NCI-H2107 treated with DMSO at 0.1 percent for 48 hours (cell line): Measurements from ENCODE around the gene ST8SIA2.
"Not testable (repeated sequence)": the region's sequence is repeated elsewhere in the genome, so short reads cannot be mapped to it uniquely, and the experiment has no call there.

Source experiments
- DNase-seq: peaks from one replicate; lab custom pipeline; 2025; ENCODE audit not compliant: unreplicated experiment; lab: John Stamatoyannopoulos, UW

The ST8SIA2 gene

DNA sequence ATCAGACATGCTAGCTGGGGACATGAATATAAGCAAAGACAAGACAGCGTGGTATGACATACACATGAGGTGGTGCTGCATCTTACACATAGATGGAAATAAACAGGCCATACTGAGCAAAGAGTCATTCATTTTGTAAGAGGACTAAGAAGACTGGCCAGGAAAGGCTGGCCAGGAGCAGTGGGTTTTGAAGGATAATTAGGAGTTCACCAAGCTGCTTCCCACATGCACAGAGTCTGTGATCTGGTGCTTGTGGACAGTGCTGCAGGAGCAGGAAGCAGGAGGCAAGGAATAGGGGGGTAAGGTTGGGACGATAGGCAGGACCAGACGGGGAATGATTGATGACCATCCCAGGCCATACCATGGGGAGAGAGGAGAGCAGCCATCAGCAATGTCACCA is 41.5 kb downstream of the ST8SIA2 start:
- no peak for DNase-seq

DNA sequence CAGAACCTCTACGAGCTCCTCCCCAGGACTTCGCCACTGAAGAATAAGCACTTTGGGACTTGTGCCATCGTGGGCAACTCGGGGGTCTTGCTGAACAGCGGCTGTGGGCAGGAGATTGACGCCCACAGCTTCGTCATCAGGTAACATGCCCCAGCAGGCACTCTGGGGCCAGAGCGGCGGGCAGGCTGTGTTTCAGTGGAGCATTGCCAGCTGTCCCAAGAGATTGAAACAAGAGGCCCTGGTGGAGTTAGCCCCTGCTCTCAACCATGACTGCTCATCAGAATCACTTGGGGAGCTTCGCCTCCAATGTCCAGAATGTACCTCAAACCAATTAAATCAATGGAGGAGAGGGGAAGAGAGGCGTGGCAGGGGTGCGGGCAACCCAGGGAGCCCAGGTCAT is 44.8 kb downstream of the ST8SIA2 start:
- no peak for DNase-seq

GRCh38 chr15:92443381-92443780 is 49.7 kb downstream of the ST8SIA2 start:
- no peak for DNase-seq

GRCh38 chr15:92444631-92445030 is 51.0 kb downstream of the ST8SIA2 start:
- DNase-seq = no peak

GRCh38 chr15:92448370-92448769 is 54.7 kb downstream of the ST8SIA2 start:
- DNase-seq = no peak

GRCh38 chr15:92449476-92449875 is 55.8 kb downstream of the ST8SIA2 start:
- DNase-seq = no peak

DNA sequence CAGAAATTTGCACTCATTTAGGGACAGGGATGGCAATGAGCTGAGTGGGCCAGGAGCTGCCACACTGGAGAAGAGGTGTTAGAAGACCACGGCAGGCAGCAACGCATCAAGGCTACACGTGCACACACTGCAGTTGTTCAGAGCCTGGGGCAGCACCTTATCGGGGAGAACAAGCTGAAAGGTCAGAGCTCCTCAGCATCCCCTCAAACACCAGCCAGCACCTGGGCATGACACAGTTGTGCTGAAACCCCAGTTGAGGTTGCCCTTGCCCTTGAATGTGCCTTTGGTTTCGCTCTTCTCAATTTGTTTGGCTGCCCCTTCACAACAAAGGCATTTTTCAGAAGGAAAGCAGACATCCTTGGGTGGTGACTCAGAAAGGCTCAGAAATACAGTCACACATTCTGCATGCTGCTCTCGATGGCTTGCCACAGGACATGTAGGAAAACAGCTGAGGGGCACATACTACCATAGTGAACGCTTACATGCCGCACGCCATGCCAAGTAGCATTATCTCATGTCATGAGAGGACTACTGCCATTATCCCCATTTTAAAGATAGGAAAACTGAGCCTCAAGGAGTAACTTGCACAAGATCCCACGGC is 57.6 kb downstream of the ST8SIA2 start:
- DNase-seq = no peak

DNA sequence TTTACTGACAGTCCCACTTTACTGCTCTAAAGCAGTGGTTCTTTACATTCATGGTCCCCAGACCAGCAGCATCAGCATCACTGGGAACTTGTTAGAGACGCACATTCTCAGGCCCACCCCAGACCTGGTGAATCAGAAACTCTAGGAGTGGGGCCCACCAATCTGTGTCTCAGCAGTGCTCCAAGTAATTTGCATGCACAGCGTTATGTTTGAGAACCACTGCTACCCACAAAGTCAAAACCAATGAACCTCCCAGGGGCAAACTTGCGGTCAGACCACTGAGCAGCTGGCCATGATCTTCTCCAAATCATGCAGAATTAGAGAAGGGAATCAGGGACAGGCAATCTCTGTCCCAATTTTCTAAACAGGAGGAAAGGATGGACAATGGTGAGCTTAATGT is 58.5 kb downstream of the ST8SIA2 start:
- no peak for DNase-seq

- DNase-seq = no peak
These were observed 59.9 kb downstream of the ST8SIA2 start for GRCh38 chr15:92453607-92454006.

DNA sequence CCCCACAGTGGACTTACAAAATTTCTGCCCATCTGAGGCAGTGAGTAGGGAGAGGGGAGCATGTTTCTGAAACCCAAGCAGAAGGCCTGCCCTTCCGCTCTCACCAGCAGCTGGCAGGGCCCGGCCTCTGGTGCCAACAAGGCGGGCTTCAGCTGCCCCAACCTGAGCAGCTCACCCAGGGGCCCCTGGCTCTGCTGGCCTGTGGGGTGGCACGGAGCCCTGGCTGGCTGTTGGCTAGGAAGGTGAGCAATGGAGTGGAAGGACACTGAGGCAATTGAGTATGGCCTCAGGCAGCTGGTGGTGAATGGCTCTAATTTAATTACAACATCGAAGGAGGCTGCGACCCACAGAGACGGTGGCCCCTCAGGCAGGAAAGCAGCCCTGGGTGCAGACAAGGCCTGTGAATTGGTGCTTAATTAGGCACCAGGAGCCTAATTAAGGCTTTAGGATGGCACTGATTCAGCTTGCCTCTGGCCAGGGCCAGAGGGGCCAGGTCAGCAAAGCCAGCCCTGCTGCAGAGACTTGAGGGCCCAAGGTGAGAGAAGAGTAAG is 60.9 kb downstream of the ST8SIA2 start:
- DNase-seq = no peak

GRCh38 chr15:92455271-92455670 is 61.6 kb downstream of the ST8SIA2 start:
- DNase-seq = no peak

DNA sequence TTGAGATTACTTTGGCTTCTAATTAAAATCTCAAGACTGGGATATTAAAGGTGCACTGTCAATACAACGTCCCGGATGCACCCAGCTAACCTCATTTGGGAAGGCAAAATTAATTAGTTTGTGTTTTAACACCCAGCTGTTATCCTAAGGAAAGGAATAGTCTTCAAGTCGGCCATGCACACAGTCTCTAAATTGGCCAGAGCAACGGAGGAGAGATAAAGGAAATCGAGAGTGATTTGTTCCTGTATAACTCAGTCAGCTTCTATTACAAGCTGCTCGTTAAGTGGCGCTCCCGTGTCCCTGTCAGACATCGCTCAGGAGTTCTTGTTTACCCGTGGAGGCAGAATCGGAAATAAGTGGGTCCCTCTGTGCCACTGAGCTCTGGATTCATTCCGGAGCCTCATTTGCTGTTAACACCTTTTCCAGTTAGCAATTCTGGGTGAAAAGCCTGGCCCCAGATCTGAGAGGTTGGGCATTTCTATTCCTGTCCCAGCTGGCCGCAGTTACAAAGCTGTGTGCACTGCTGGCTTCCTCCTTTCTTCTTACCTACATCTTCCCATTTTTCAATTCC is 63.9 kb downstream of the ST8SIA2 start:
- DNase-seq = no peak

- DNase-seq = no peak
These were observed 66.3 kb downstream of the ST8SIA2 start for GRCh38 chr15:92460023-92460422.

- no peak for DNase-seq
These were observed 68.9 kb downstream of the ST8SIA2 start for GRCh38 chr15:92462424-92463125.

DNA sequence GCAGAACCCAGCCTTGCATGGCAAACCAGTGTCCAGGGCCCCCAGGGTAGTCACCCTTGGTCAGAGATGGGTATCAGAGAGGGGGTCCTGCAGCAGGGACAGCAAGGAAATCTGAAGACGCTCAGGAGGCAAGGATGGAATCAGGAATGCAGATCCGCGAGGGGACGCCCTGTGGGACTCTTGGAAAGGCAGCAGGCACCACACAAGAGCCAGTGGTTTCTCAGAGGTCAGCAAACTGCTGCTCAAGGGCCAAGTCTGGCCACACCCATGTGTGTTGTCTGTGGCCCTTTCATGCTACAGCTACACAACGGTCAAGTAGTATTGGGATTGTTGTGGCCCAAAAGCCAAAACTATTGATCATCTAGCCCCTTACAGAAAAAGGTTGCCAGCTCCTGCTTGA is 69.7 kb downstream of the ST8SIA2 start:
- no peak for DNase-seq

GRCh38 chr15:92463826-92464225 is 70.1 kb downstream of the ST8SIA2 start:
- DNase-seq = no peak

DNA sequence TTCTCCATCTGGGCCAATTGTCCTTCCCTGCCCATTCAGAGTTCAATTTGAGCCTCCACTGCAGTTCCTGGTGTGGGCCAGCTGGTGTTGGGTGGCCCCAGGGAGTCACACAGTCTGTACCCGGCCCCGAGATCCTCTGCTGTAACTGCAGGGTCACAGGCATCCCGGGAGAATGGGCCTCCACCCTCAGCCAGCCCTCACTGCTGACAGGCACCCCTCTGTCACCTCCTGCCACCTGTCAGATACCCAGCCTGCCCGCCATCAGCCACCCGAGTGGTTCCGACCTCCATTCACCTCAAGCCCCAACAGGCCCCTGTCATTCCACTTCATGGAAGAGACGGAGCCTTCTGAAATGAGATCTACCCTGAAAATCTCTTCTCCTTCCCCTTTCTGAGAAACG is 73.2 kb downstream of the ST8SIA2 start:
- no peak for DNase-seq

- DNase-seq = no peak
These were observed 73.6 kb downstream of the ST8SIA2 start for GRCh38 chr15:92467245-92467644.

- DNase-seq = no peak
These were observed 75.3 kb downstream of the ST8SIA2 start for GRCh38 chr15:92468991-92469390.

DNA sequence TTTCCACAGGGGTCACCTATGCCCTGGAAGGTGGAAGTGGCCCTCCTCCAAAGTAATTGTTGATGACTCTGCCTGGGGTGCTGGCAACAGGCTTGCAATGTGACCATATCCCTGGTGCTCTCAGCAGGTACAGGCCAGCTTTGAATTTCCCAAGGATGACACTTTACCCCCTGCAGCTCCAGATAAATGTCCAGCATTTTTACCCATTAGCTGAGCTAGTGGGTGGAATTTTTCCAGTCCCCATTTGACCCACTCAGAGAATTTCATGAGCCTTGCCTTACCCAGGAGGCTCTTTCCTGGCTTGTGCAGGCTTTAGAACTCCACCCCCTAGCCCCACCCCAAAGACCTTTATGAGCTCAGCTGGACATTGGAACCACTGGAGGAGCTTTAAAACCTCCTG is 77.6 kb downstream of the ST8SIA2 start:
- no peak for DNase-seq

GRCh38 chr15:92473756-92474155 is 80.1 kb downstream of the ST8SIA2 start:
- no peak for DNase-seq

GRCh38 chr15:92479730-92480129 is 86.0 kb downstream of the ST8SIA2 start:
- not testable (repeated sequence) for DNase-seq
